Measurements from ENCODE around the gene NSUN4.

NSUN4 gene

GRCh38 chr1:46405724-46406123 lies 65.1 kb downstream of the NSUN4 start:
- Histone ChIP-seq H3K4me3 (ENCODE audit: low read length) (no peak overlapping the region), H3K4me2 (ENCODE audit: low read length) (no peak overlapping the region), H3K79me2 (ENCODE audit: control insufficient read depth, low read length) (no peaks in the 10 kb centered on the region), H3K36me3 (ENCODE audit: control insufficient read depth, low read length) (no peaks in the 10 kb centered on the region), H3K9me2 (replicated peaks; ENCODE audit: control insufficient read depth, low read length) (no peaks in the 10 kb centered on the region), H4K20me1 (ENCODE audit: control insufficient read depth, insufficient read depth, low read depth, low read length) (no peaks in the 10 kb centered on the region), H3K9me3 (ENCODE audit: control insufficient read depth, insufficient read depth, low read length) (no peaks in the 10 kb centered on the region), H3K27me3 (ENCODE audit: control insufficient read depth, low read length) (no peaks in the 10 kb centered on the region; the same call in 1 of the 2 replicates), H3F3A (ENCODE audit: control insufficient read depth, insufficient read depth) (no peaks in the 10 kb centered on the region), H3K4me1 (ENCODE audit: control insufficient read depth, low read length) (peaks cover under 1% of the 10 kb centered on the region; the same call in 1 of the 2 replicates), H3K27ac (ENCODE audit: low read depth, low read length) (no peak overlapping the region)
- TF ChIP-seq CTCF (IDR thresholded peaks at IDR 0.05; ENCODE audit: low read depth, low read length, poor library complexity, severe bottlenecking) (no peak), EZH2phosphoT487 (IDR thresholded peaks at IDR 0.05; ENCODE audit: borderline replicate concordance, low read length) (no peak)

- H3K27ac ChIP-seq (ENCODE audit: low read depth, low read length) = no peak overlapping the region
- H3K4me2 ChIP-seq (ENCODE audit: low read length) = no peak overlapping the region
- TF ChIP-seq CTCF (IDR thresholded peaks at IDR 0.05; ENCODE audit: low read depth, low read length, poor library complexity, severe bottlenecking) = no peak
- no peak for TF ChIP-seq EZH2phosphoT487 (IDR thresholded peaks at IDR 0.05; ENCODE audit: borderline replicate concordance, low read length)
- no peaks in the 10 kb centered on the region for H3K4me1 ChIP-seq (ENCODE audit: control insufficient read depth, low read length)
- no peaks in the 10 kb centered on the region for H3K36me3 ChIP-seq (ENCODE audit: control insufficient read depth, low read length)
- H3K27me3 ChIP-seq (ENCODE audit: control insufficient read depth, low read length) = no peaks in the 10 kb centered on the region; the same call in 1 of the 2 replicates
- no peak overlapping the region for H3K4me3 ChIP-seq (ENCODE audit: low read length)
- H3F3A ChIP-seq (ENCODE audit: control insufficient read depth, insufficient read depth) = no peaks in the 10 kb centered on the region
- no peaks in the 10 kb centered on the region for H4K20me1 ChIP-seq (ENCODE audit: control insufficient read depth, insufficient read depth, low read depth, low read length)
- H3K9me3 ChIP-seq (ENCODE audit: control insufficient read depth, insufficient read depth, low read length) = no peaks in the 10 kb centered on the region
- no peaks in the 10 kb centered on the region for H3K79me2 ChIP-seq (ENCODE audit: control insufficient read depth, low read length)
- no peaks in the 10 kb centered on the region for H3K9me2 ChIP-seq (replicated peaks; ENCODE audit: control insufficient read depth, low read length)
Measured at GRCh38 chr1:46406881-46407608, 66.4 kb downstream of the NSUN4 start.

GRCh38 chr1:46407636-46408035 lies 67.0 kb downstream of the NSUN4 start:
- Histone ChIP-seq H3K27ac (ENCODE audit: low read depth, low read length) (no peak overlapping the region), H3K9me3 (ENCODE audit: control insufficient read depth, insufficient read depth, low read length) (no peaks in the 10 kb centered on the region), H3K4me2 (ENCODE audit: low read length) (no peak overlapping the region), H3F3A (ENCODE audit: control insufficient read depth, insufficient read depth) (no peaks in the 10 kb centered on the region), H4K20me1 (ENCODE audit: control insufficient read depth, insufficient read depth, low read depth, low read length) (no peaks in the 10 kb centered on the region), H3K36me3 (ENCODE audit: control insufficient read depth, low read length) (no peaks in the 10 kb centered on the region), H3K9me2 (replicated peaks; ENCODE audit: control insufficient read depth, low read length) (no peaks in the 10 kb centered on the region), H3K79me2 (ENCODE audit: control insufficient read depth, low read length) (no peaks in the 10 kb centered on the region), H3K4me3 (ENCODE audit: low read length) (no peak overlapping the region), H3K4me1 (ENCODE audit: control insufficient read depth, low read length) (no peaks in the 10 kb centered on the region), H3K27me3 (ENCODE audit: control insufficient read depth, low read length) (no peaks in the 10 kb centered on the region; the same call in 1 of the 2 replicates)
- TF ChIP-seq EZH2phosphoT487 (IDR thresholded peaks at IDR 0.05; ENCODE audit: borderline replicate concordance, low read length) = no peak
- TF ChIP-seq CTCF (IDR thresholded peaks at IDR 0.05; ENCODE audit: low read depth, low read length, poor library complexity, severe bottlenecking) = no peak
